ENCODE data around the gene TUBB4B. TPM values are rescaled to one million over a fixed set of nuclear protein-coding genes. Genes with fewer than 3 reads are reported as not detected.

TUBB4B gene
- total RNA-seq, 1 donor from 2014 or later, result 132 TPM

- Mint-ChIP-seq H3K4me3 (ENCODE audit: unreplicated experiment) (no peak overlapping the region), H3K36me3 (ENCODE audit: unreplicated experiment) (no peaks in the 10 kb centered on the region), H3K27ac (ENCODE audit: unreplicated experiment) (no peak overlapping the region), H3K4me1 (ENCODE audit: unreplicated experiment) (peaks cover 1% of the 10 kb centered on the region), H3K27me3 (ENCODE audit: unreplicated experiment) (no peaks in the 10 kb centered on the region), H3K9me3 (ENCODE audit: unreplicated experiment) (no peaks in the 10 kb centered on the region)
- no peak for TF ChIP-seq CTCF (IDR thresholded peaks at IDR 0.05)
- no peak for DNase-seq (ENCODE audit: extremely low spot score, unreplicated experiment)
Observed at GRCh38 chr9:137233143-137233980, 7.7 kb upstream of the TUBB4B start.

- Mint-ChIP-seq H3K27ac (ENCODE audit: unreplicated experiment) (no peak overlapping the region), H3K9me3 (ENCODE audit: unreplicated experiment) (no peaks in the 10 kb centered on the region), H3K4me1 (ENCODE audit: unreplicated experiment) (peaks cover 7% of the 10 kb centered on the region), H3K4me3 (ENCODE audit: unreplicated experiment) (no peak overlapping the region), H3K36me3 (ENCODE audit: unreplicated experiment) (no peaks in the 10 kb centered on the region), H3K27me3 (ENCODE audit: unreplicated experiment) (no peaks in the 10 kb centered on the region)
- TF ChIP-seq CTCF (IDR thresholded peaks at IDR 0.05), result no peak
- DNase-seq (ENCODE audit: extremely low spot score, unreplicated experiment), result no peak
Observed at GRCh38 chr9:137234055-137234697, 6.9 kb upstream of the TUBB4B start.

- Mint-ChIP-seq H3K4me1 (ENCODE audit: unreplicated experiment) (peaks cover 12% of the 10 kb centered on the region), H3K36me3 (ENCODE audit: unreplicated experiment) (no peaks in the 10 kb centered on the region), H3K9me3 (ENCODE audit: unreplicated experiment) (no peaks in the 10 kb centered on the region), H3K27ac (ENCODE audit: unreplicated experiment) (no peak overlapping the region), H3K4me3 (ENCODE audit: unreplicated experiment) (no peak overlapping the region), H3K27me3 (ENCODE audit: unreplicated experiment) (no peaks in the 10 kb centered on the region)
- no peak for DNase-seq (ENCODE audit: extremely low spot score, unreplicated experiment)
- no peak for TF ChIP-seq CTCF (IDR thresholded peaks at IDR 0.05)
Observed at GRCh38 chr9:137234758-137235423, 6.2 kb upstream of the TUBB4B start.

- Mint-ChIP-seq H3K4me1 (ENCODE audit: unreplicated experiment) (peaks cover 14% of the 10 kb centered on the region), H3K27ac (ENCODE audit: unreplicated experiment) (no peak overlapping the region), H3K4me3 (ENCODE audit: unreplicated experiment) (no peak overlapping the region), H3K9me3 (ENCODE audit: unreplicated experiment) (no peaks in the 10 kb centered on the region), H3K36me3 (ENCODE audit: unreplicated experiment) (no peaks in the 10 kb centered on the region), H3K27me3 (ENCODE audit: unreplicated experiment) (no peaks in the 10 kb centered on the region)
- DNase-seq (ENCODE audit: extremely low spot score, unreplicated experiment), result no peak
- no peak for TF ChIP-seq CTCF (IDR thresholded peaks at IDR 0.05)
Observed at GRCh38 chr9:137235424-137236237, 5.5 kb upstream of the TUBB4B start.
